ENCODE measurements around the gene C19orf47. TPM values are rescaled to one million over a fixed set of nuclear protein-coding genes. Genes with fewer than 3 reads are reported as not detected.
A peak's percentile ranks its signal among the peaks of the same experiment; 100 is the strongest.

The C19orf47 gene
- total RNA-seq, 4 donors from 2014 or later, result 178 to 287 (median 219) TPM

- DNase-seq (no peak), ATAC-seq (no peak)
- no peaks in the 10 kb centered on the region for H3K27me3 ChIP-seq
- TF ChIP-seq POLR2A (IDR thresholded peaks at IDR 0.05), result no peak
- TF ChIP-seq CTCF (IDR thresholded peaks at IDR 0.05 in 4 of 5, conservative IDR thresholded peaks at IDR 0.05 in 1 of 5), result no peak
- in situ Hi-C loops (cut with MboI; ENCODE audit: low sequenced_read_pairs in 4 of 4) (no loop called here), intact Hi-C loops (cut with DNase I; ENCODE audit: low total_unique reads) (no loop called here)
- H3K36me3 ChIP-seq, result peaks cover 0 to 9% of the 10 kb centered on the region in 2 donors
- no peaks in the 10 kb centered on the region for H3K4me1 ChIP-seq
- no peak overlapping the region for H3K4me3 ChIP-seq
- H3K9me3 ChIP-seq, result no peaks in the 10 kb centered on the region
- H3K27ac ChIP-seq, result no peak overlapping the region
Observed at GRCh38 chr19:40356681-40357595, 8.7 kb upstream of the C19orf47 start.

GRCh38 chr19:40355975-40356680 lies 7.9 kb upstream of the C19orf47 start:
- no peak overlapping the region for H3K4me3 ChIP-seq
- TF ChIP-seq CTCF (IDR thresholded peaks at IDR 0.05 in 4 of 5, conservative IDR thresholded peaks at IDR 0.05 in 1 of 5), result no peak
- no peak for TF ChIP-seq POLR2A (IDR thresholded peaks at IDR 0.05)
- H3K27me3 ChIP-seq, result no peaks in the 10 kb centered on the region
- intact Hi-C loops (cut with DNase I; ENCODE audit: low total_unique reads) (no loop called here), in situ Hi-C loops (cut with MboI; ENCODE audit: low sequenced_read_pairs in 4 of 4) (no loop called here)
- no peak for DNase-seq
- H3K9me3 ChIP-seq, result no peaks in the 10 kb centered on the region
- ATAC-seq, result no peak
- no peak overlapping the region for H3K27ac ChIP-seq
- H3K36me3 ChIP-seq, result peaks cover 0 to 9% of the 10 kb centered on the region in 2 donors
- no peaks in the 10 kb centered on the region for H3K4me1 ChIP-seq

- H3K4me3 ChIP-seq, result peak overlapping the region; percentile 61 to 82 (median 72)
- H3K27me3 ChIP-seq, result no peaks in the 10 kb centered on the region
- peaks cover 9 to 20% of the 10 kb centered on the region in 2 donors for H3K4me1 ChIP-seq
- H3K36me3 ChIP-seq, result no peaks in the 10 kb centered on the region
- intact Hi-C loops (cut with DNase I; ENCODE audit: low total_unique reads), result loop anchor here (2.0 to 5.0 kb wide), 5 partner anchors 56 to 118 kb away; partner anchors contain the start of genes AKT2, BLVRB and SPTBN4
- in situ Hi-C loops (cut with MboI; ENCODE audit: low sequenced_read_pairs in 4 of 4), result no loop called here
- H3K9me3 ChIP-seq, result no peaks in the 10 kb centered on the region
- TF ChIP-seq POLR2A (IDR thresholded peaks at IDR 0.05) (no peak), CTCF (IDR thresholded peaks at IDR 0.05 in 4 of 5, conservative IDR thresholded peaks at IDR 0.05 in 1 of 5) (no peak)
- peak overlapping the region; percentile 86 to 93 (median 88) for H3K27ac ChIP-seq
- DNase-seq, result peak in 1 of 2 donors; percentile 48
- peak; percentile 19 to 45 for ATAC-seq
Observed at GRCh38 chr19:40348961-40349507, 837 bp upstream of the C19orf47 start.

GRCh38 chr19:40344422-40344821 lies 3.8 kb downstream of the C19orf47 start:
- no peak for DNase-seq
- Histone ChIP-seq H3K9me3 (no peaks in the 10 kb centered on the region), H3K36me3 (peaks cover 0 to 4% of the 10 kb centered on the region in 2 donors), H3K27me3 (no peaks in the 10 kb centered on the region), H3K4me3 (no peak overlapping the region), H3K27ac (peak overlapping the region; percentile 50 to 88 (median 54)), H3K4me1 (peaks cover 37 to 43% of the 10 kb centered on the region in 2 donors)
- intact Hi-C loops (cut with DNase I; ENCODE audit: low total_unique reads) (no loop called here), in situ Hi-C loops (cut with MboI; ENCODE audit: low sequenced_read_pairs in 4 of 4) (no loop called here)
- no peak for ATAC-seq
- TF ChIP-seq CTCF (IDR thresholded peaks at IDR 0.05 in 4 of 5, conservative IDR thresholded peaks at IDR 0.05 in 1 of 5) (no peak), POLR2A (IDR thresholded peaks at IDR 0.05) (no peak)
